Cerebellar cortex (tissue), 1 donor: ENCODE data around the gene UBL5.
"Not testable (repeated sequence)": the region's sequence is repeated elsewhere in the genome, so short reads cannot be mapped to it uniquely, and the experiment has no call there.

Experiments used
- DNase-seq: peaks from one replicate; pipeline ENCODE4 v3.0.0-alpha.2; 2015; ENCODE audit warnings: low spot score

UBL5 gene

GRCh38 chr19:9827289-9828238 is at the start of gene UBL5:
Gene UBL5 (plus strand): TSS chr19:9827918. CDS start chr19:9828338, 420 bp downstream.
- DNase-seq, result peak; percentile 95

GRCh38 chr19:9782338-9782737 is 45.4 kb upstream of the UBL5 start:
- DNase-seq, result no peak

GRCh38 chr19:9784163-9784496 is 43.6 kb upstream of the UBL5 start:
- not testable (repeated sequence) for DNase-seq

GRCh38 chr19:9785367-9786331 is 42.1 kb upstream of the UBL5 start:
- DNase-seq, result peak; percentile 95

GRCh38 chr19:9786342-9786741 is 41.4 kb upstream of the UBL5 start:
- no peak for DNase-seq

GRCh38 chr19:9786819-9787218 is 40.9 kb upstream of the UBL5 start:
- no peak for DNase-seq

- not testable (repeated sequence) for DNase-seq
Measured at GRCh38 chr19:9788604-9789003, 39.1 kb upstream of the UBL5 start.

- no peak for DNase-seq
Measured at GRCh38 chr19:9789066-9789465, 38.7 kb upstream of the UBL5 start.

- not testable (repeated sequence) for DNase-seq
Measured at GRCh38 chr19:9789579-9789978, 38.1 kb upstream of the UBL5 start.

GRCh38 chr19:9791073-9791367 is 36.7 kb upstream of the UBL5 start:
- not testable (repeated sequence) for DNase-seq

- peak; percentile 93 for DNase-seq
Measured at GRCh38 chr19:9791552-9792205, 36.0 kb upstream of the UBL5 start.

- DNase-seq, result peak; percentile 91
Measured at GRCh38 chr19:9792206-9793070, 35.3 kb upstream of the UBL5 start.

- DNase-seq, result peak; percentile 40
Measured at GRCh38 chr19:9793071-9793591, 34.6 kb upstream of the UBL5 start.

- peak; percentile 95 for DNase-seq
Measured at GRCh38 chr19:9796113-9796773, 31.5 kb upstream of the UBL5 start.

GRCh38 chr19:9797871-9798270 is 29.8 kb upstream of the UBL5 start:
- DNase-seq, result no peak

GRCh38 chr19:9799162-9799561 is 28.6 kb upstream of the UBL5 start:
- DNase-seq, result no peak

- no peak for DNase-seq
Measured at GRCh38 chr19:9801976-9802375, 25.7 kb upstream of the UBL5 start.

GRCh38 chr19:9806803-9807202 is 20.9 kb upstream of the UBL5 start:
- no peak for DNase-seq

GRCh38 chr19:9808855-9809824 is 18.6 kb upstream of the UBL5 start:
- DNase-seq, result no peak
